GM23338 (cell line): Measurements from ENCODE around the gene KLHL22.

Source experiments
- CREB1 ChIP-seq: fragments of 250-450 bp; sonication (Bioruptor Pico); IDR thresholded peaks from 2 replicates; pipeline ENCODE4 v1.5.0; 2020; ENCODE audit warnings: low read depth, mild to moderate bottlenecking, moderate library complexity
- CTCF ChIP-seq, 2 experiments: fragments of 200-600 bp in 1 of 2; sonication (generic) in 1 of 2; conservative IDR thresholded peaks; 2 replicates each; pipeline versions ENCODE4 v1.5.1 to v1.6.1; 2016 to 2017; ENCODE audit warnings: antibody characterized with exemption in 2 of 2, low read depth in 2 of 2, mild to moderate bottlenecking in 2 of 2, moderate library complexity in 1 of 2
- ETS1 ChIP-seq: IDR thresholded peaks from 2 replicates; pipeline ENCODE4 v1.6.1; 2016; ENCODE audit warnings: antibody characterized with exemption
- EZH2 ChIP-seq: fragments of 200-600 bp; sonication (generic); IDR thresholded peaks from one replicate; pipeline ENCODE4 v1.8.0; 2017; ENCODE audit warnings: antibody characterized with exemption, mild to moderate bottlenecking, low read depth; ENCODE audit not compliant: unreplicated experiment
- EZH2phosphoT487 ChIP-seq: fragments of 200-600 bp; sonication (generic); IDR thresholded peaks from one replicate; pipeline ENCODE4 v1.8.1; 2018; ENCODE audit warnings: antibody characterized with exemption; ENCODE audit not compliant: unreplicated experiment
- JUNB ChIP-seq: IDR thresholded peaks from one replicate; pipeline ENCODE4 v1.6.1; 2016; ENCODE audit warnings: antibody characterized with exemption; ENCODE audit not compliant: unreplicated experiment
- POLR2AphosphoS5 ChIP-seq: IDR thresholded peaks from 2 replicates; pipeline ENCODE4 v1.6.1; 2016; ENCODE audit warnings: antibody characterized with exemption, low read depth
- REST ChIP-seq: IDR thresholded peaks from one replicate; pipeline ENCODE4 v1.6.1; 2018; ENCODE audit warnings: antibody characterized with exemption; ENCODE audit not compliant: unreplicated experiment
- STAT1 ChIP-seq: IDR thresholded peaks from one replicate; pipeline ENCODE4 v1.6.1; 2016; ENCODE audit warnings: antibody characterized with exemption; ENCODE audit not compliant: unreplicated experiment
- ZNF114 ChIP-seq: fragments of 250-450 bp; sonication (Bioruptor Pico); IDR thresholded peaks from 2 replicates; pipeline ENCODE4 v1.5.0; 2020; ENCODE audit warnings: mild to moderate bottlenecking, moderate library complexity
- ZNF331 ChIP-seq: fragments of 250-450 bp; sonication (Bioruptor Pico); IDR thresholded peaks from 2 replicates; pipeline ENCODE4 v1.5.0; 2020; ENCODE audit warnings: low read depth, mild to moderate bottlenecking, moderate library complexity
- ZNF462 ChIP-seq: fragments of 250-450 bp; sonication (Bioruptor Pico); IDR thresholded peaks from 2 replicates; pipeline ENCODE4 v1.5.0; 2020; ENCODE audit warnings: mild to moderate bottlenecking, moderate library complexity

- TF ChIP-seq CTCF (conservative IDR thresholded peaks at IDR 0.05; ENCODE audit: low read depth in 2 of 2) (no peak), EZH2 (no peak), JUNB (no peak), REST (no peak), POLR2AphosphoS5 (no peak), CREB1 (CRISPR knock-in tag) (no peak), EZH2phosphoT487 (no peak), ZNF331 (CRISPR knock-in tag) (no peak), ETS1 (no peak), STAT1 (no peak), ZNF114 (CRISPR knock-in tag) (no peak), ZNF462 (no peak)
Measured at GRCh38 chr22:20471126-20471833, 24.3 kb downstream of the KLHL22 start.
